COLO829 (cell line): ENCODE data around the gene GPC5.
"Not testable (repeated sequence)": the region's sequence is repeated elsewhere in the genome, so short reads cannot be mapped to it uniquely, and the experiment has no call there.

ENCODE experiments used
- DNase-seq: peaks from one replicate; pipeline ENCODE4 v3.0.0; 2012; ENCODE audit warnings: low spot score

The GPC5 gene

GRCh38 chr13:91398413-91399188, at the start of gene GPC5:
TSS of gene GPC5 (plus strand) at chr13:91398621.
- DNase-seq: peak; percentile 63

GRCh38 chr13:91348906-91349435, 49.5 kb upstream of the GPC5 start:
- DNase-seq: peak; percentile 73

GRCh38 chr13:91349992-91350911, 48.2 kb upstream of the GPC5 start:
- no peak for DNase-seq

- no peak for DNase-seq
Observed at GRCh38 chr13:91351123-91351522, 47.3 kb upstream of the GPC5 start.

GRCh38 chr13:91351980-91352379, 46.4 kb upstream of the GPC5 start:
- no peak for DNase-seq

- DNase-seq: not testable (repeated sequence)
Observed at GRCh38 chr13:91352891-91353290, 45.5 kb upstream of the GPC5 start.

- no peak for DNase-seq
Observed at GRCh38 chr13:91353494-91353893, 44.9 kb upstream of the GPC5 start.

GRCh38 chr13:91355099-91355825, 43.2 kb upstream of the GPC5 start:
- no peak for DNase-seq

GRCh38 chr13:91355826-91356710, 42.4 kb upstream of the GPC5 start:
- DNase-seq: no peak

GRCh38 chr13:91356919-91357612, 41.4 kb upstream of the GPC5 start:
- no peak for DNase-seq

- no peak for DNase-seq
Observed at GRCh38 chr13:91357613-91358386, 40.6 kb upstream of the GPC5 start.

- no peak for DNase-seq
Observed at GRCh38 chr13:91358387-91358782, 40.0 kb upstream of the GPC5 start.

- no peak for DNase-seq
Observed at GRCh38 chr13:91359111-91359510, 39.3 kb upstream of the GPC5 start.

GRCh38 chr13:91359631-91360030, 38.8 kb upstream of the GPC5 start:
- DNase-seq: no peak

GRCh38 chr13:91360246-91360751, 38.1 kb upstream of the GPC5 start:
- DNase-seq: no peak

GRCh38 chr13:91361755-91362271, 36.6 kb upstream of the GPC5 start:
- DNase-seq: no peak

GRCh38 chr13:91362908-91363307, 35.5 kb upstream of the GPC5 start:
- DNase-seq: no peak

- no peak for DNase-seq
Observed at GRCh38 chr13:91368101-91368500, 30.3 kb upstream of the GPC5 start.
